ENCODE results near the gene C6orf89.

The C6orf89 gene

GRCh38 chr6:36969240-36969691, 83.5 kb downstream of the C6orf89 start:
- DNase-seq (ENCODE audit: low spot score): no peak

- DNase-seq (ENCODE audit: low spot score): no peak
Observed at GRCh38 chr6:36969988-36970891, 84.5 kb downstream of the C6orf89 start.

- no peak for DNase-seq (ENCODE audit: low spot score)
Observed at GRCh38 chr6:36970892-36971842, 85.4 kb downstream of the C6orf89 start.

GRCh38 chr6:36971921-36972673, 86.3 kb downstream of the C6orf89 start:
- no peak for DNase-seq (ENCODE audit: low spot score)

GRCh38 chr6:36973190-36973589, 87.4 kb downstream of the C6orf89 start:
- DNase-seq (ENCODE audit: low spot score): no peak

- no peak for DNase-seq (ENCODE audit: low spot score)
Observed at GRCh38 chr6:36973647-36974046, 87.9 kb downstream of the C6orf89 start.

GRCh38 chr6:36975231-36976006, 89.7 kb downstream of the C6orf89 start:
- no peak for DNase-seq (ENCODE audit: low spot score)

GRCh38 chr6:36976007-36976264, 90.2 kb downstream of the C6orf89 start:
- no peak for DNase-seq (ENCODE audit: low spot score)

GRCh38 chr6:36976509-36976908, 90.8 kb downstream of the C6orf89 start:
- no peak for DNase-seq (ENCODE audit: low spot score)

GRCh38 chr6:36976931-36977330, 91.2 kb downstream of the C6orf89 start:
- DNase-seq (ENCODE audit: low spot score): no peak

GRCh38 chr6:36977470-36977941, 91.8 kb downstream of the C6orf89 start:
- no peak for DNase-seq (ENCODE audit: low spot score)
